K562 (cell line): ENCODE data around the gene CCM2. TPM values are rescaled to one million over a fixed set of nuclear protein-coding genes. Genes with fewer than 3 reads are reported as not detected.
A peak's percentile ranks its signal among the peaks of the same experiment; 100 is the strongest.

ENCODE experiments used
- ADNP ChIP-seq: fragments of 200-800 bp; sonication (Bioruptor generic); IDR thresholded peaks from 2 replicates; pipeline ENCODE4 v1.6.1; 2016; ENCODE audit warnings: missing genetic modification characterization, missing compliant biosample characterization
- C11orf30 ChIP-seq: fragments of 450-650 bp; IDR thresholded peaks from 2 replicates; pipeline ENCODE4 v1.6.1; 2016; ENCODE audit warnings: low read depth, mild to moderate bottlenecking
- CCNT2 ChIP-seq: IDR thresholded peaks from 2 replicates; pipeline ENCODE4 v1.6.1; 2011; ENCODE audit warnings: borderline replicate concordance, low read depth, mild to moderate bottlenecking, moderate library complexity, mixed read lengths, low read length; ENCODE audit not compliant: insufficient read length; ENCODE audit errors: extremely low read depth
- HCFC1 ChIP-seq: IDR thresholded peaks from 2 replicates; pipeline ENCODE4 v1.6.1; 2012; ENCODE audit warnings: low read depth, low read length, improper control_type of control experiment
- HES1 ChIP-seq: fragments of 450-650 bp; IDR thresholded peaks from 2 replicates; pipeline ENCODE4 v1.6.1; 2016; ENCODE audit warnings: low read depth, mild to moderate bottlenecking, moderate library complexity
- HMBOX1 ChIP-seq: sonication (generic); IDR thresholded peaks from 2 replicates; pipeline ENCODE4 v1.6.1; 2016
- JUND ChIP-seq, 2 experiments: IDR thresholded peaks; 2 replicates in 1 of 2; 3 replicates in 1 of 2; pipeline ENCODE4 v1.6.1; 2011; ENCODE audit warnings: borderline replicate concordance in 2 of 2, low read depth in 2 of 2, low read length in 2 of 2, improper control_type of control experiment in 1 of 2, missing biosample characterization in 1 of 2, missing genetic modification characterization in 1 of 2, missing genetic modification reagents in 1 of 2
- MAFF ChIP-seq: IDR thresholded peaks from 2 replicates; pipeline ENCODE4 v1.6.1; 2012; ENCODE audit warnings: low read length, improper control_type of control experiment
- MAFG ChIP-seq: fragments of 450-650 bp; conservative IDR thresholded peaks from 2 replicates; pipeline ENCODE4 v1.6.1; 2016; ENCODE audit warnings: missing genetic modification characterization, missing compliant biosample characterization
- MAFK ChIP-seq: IDR thresholded peaks from 2 replicates; pipeline ENCODE4 v1.6.1; 2011; ENCODE audit warnings: low read length, improper control_type of control experiment
- MIER1 ChIP-seq: fragments of 450-650 bp; IDR thresholded peaks from 2 replicates; pipeline ENCODE4 v1.6.1; 2016; ENCODE audit warnings: antibody characterized with exemption, mild to moderate bottlenecking, low read depth
- PBX2 ChIP-seq, 2 experiments: IDR thresholded peaks in 1 of 2; conservative IDR thresholded peaks in 1 of 2; 2 replicates each; pipeline ENCODE4 v1.6.1; 2016; ENCODE audit warnings: low read depth in 2 of 2, mild to moderate bottlenecking in 1 of 2, missing compliant biosample characterization in 1 of 2, missing genetic modification characterization in 1 of 2, moderate library complexity in 1 of 2
- PKNOX1 ChIP-seq: fragments of 450-650 bp; IDR thresholded peaks from 2 replicates; pipeline ENCODE4 v1.6.1; 2016
- POLR2H ChIP-seq: IDR thresholded peaks from 2 replicates; pipeline ENCODE4 v1.6.1; 2016; ENCODE audit warnings: missing genetic modification characterization, low read depth, mild to moderate bottlenecking, control low read depth, missing compliant biosample characterization, moderate library complexity
- PREB ChIP-seq: sonication (generic); formaldehyde crosslinking; IDR thresholded peaks from 2 replicates; pipeline ENCODE4 v1.8.1; 2023; ENCODE audit warnings: mild to moderate bottlenecking, missing genetic modification reagents
- XRCC3 ChIP-seq: fragments of 450-650 bp; IDR thresholded peaks from 2 replicates; pipeline ENCODE4 v1.6.1; 2017; ENCODE audit warnings: mild to moderate bottlenecking, moderate library complexity
- ZBTB9 ChIP-seq: fragments of 450-650 bp; formaldehyde crosslinking; IDR thresholded peaks from 2 replicates; pipeline ENCODE4 v1.4.0; 2020; ENCODE audit warnings: mild to moderate bottlenecking, moderate library complexity
- ZNF124 ChIP-seq: sonication (generic); formaldehyde crosslinking; IDR thresholded peaks from 2 replicates; pipeline ENCODE4 v1.8.1; 2022; ENCODE audit warnings: missing genetic modification reagents
- ZNF316 ChIP-seq: fragments of 450-650 bp; IDR thresholded peaks from 2 replicates; pipeline ENCODE4 v1.6.1; 2016
- polyA plus RNA-seq, 8 experiments: library from polyadenylated mRNA; depleted of rRNA in 4 of 8; stranded (reverse) in 5 of 8; unstranded in 3 of 8; fragments of >200 nt; fragmentation: Nextera tagmentation in 2 of 8; fragmentation: Illumina TruSeq in 1 of 8; extraction: Ambion mirVana in 2 of 8; extraction: Trizol in 1 of 8; gene quantifications; 2 replicates each; pipeline versions ENCODE4 v1.2.1 to v1.2.3, GENCODE V29; 2011 to 2014; ENCODE audit warnings: inconsistent platforms in 1 of 8, missing spikeins in 1 of 8
- total RNA-seq, 7 experiments: library from RNA; depleted of rRNA in 6 of 7; stranded (reverse); fragments of >200 nt in 6 of 7; fragmentation: Illumina TruSeq in 2 of 7; extraction: Trizol in 2 of 7; gene quantifications; 2 replicates each; pipeline versions ENCODE4 v1.2.1 to v1.2.3, GENCODE V29; 2011 to 2021; ENCODE audit warnings: low replicate concordance in 1 of 7

CCM2 gene
- total and polyA plus RNA-seq, 9 of the 15 experiments (the other 6 are each of a cell fraction or from before 2014, with no cell fraction given) = 0.41 to 38.6 (median 25.9) TPM

- TF ChIP-seq CCNT2 = no peak
- peak; percentile 59; the same call in 1 of the 2 replicates for TF ChIP-seq ADNP
- peak; percentile 82 for TF ChIP-seq C11orf30
- TF ChIP-seq JUND (IDR thresholded peaks at IDR 0.05; ENCODE audit: borderline replicate concordance, low read depth, low read length) = no peak
- no peak for TF ChIP-seq JUND (tag; IDR thresholded peaks at IDR 0.05; ENCODE audit: borderline replicate concordance, low read depth, low read length)
- peak; percentile 69 for TF ChIP-seq MAFG
- TF ChIP-seq HMBOX1 = peak; percentile 42; the same call in 1 of the 2 replicates
- TF ChIP-seq HES1 = no peak
- no peak for TF ChIP-seq PREB (CRISPR knock-in tag)
- TF ChIP-seq MAFF = peak; percentile 55
- TF ChIP-seq HCFC1 = no peak
- no peak for TF ChIP-seq POLR2H (tag)
- peak; percentile 3; the same call in 1 of the 2 replicates for TF ChIP-seq PKNOX1
- TF ChIP-seq ZNF316 = peak; percentile 93
- TF ChIP-seq MAFK = peak; percentile 45; the same call in 1 of the 2 replicates
- no peak for TF ChIP-seq ZNF124 (CRISPR knock-in tag)
- no peak for TF ChIP-seq PBX2 (CRISPR knock-in tag; IDR thresholded peaks at IDR 0.05; ENCODE audit: low read depth)
- TF ChIP-seq PBX2 (tag; conservative IDR thresholded peaks at IDR 0.05; ENCODE audit: low read depth) = peak; percentile 31; the same call in 1 of the 2 replicates
- no peak for TF ChIP-seq XRCC3
- no peak for TF ChIP-seq ZBTB9
- no peak for TF ChIP-seq MIER1
These were observed 112.6 kb downstream of the CCM2 start (continued) for GRCh38 chr7:45112648-45113047.
